NOMO-1 treated with DMSO at 0.1 percent for 48 hours (cell line): ENCODE results near the gene C10orf71.

Experiments used
- DNase-seq: peaks from one replicate; lab custom pipeline; 2025; ENCODE audit not compliant: unreplicated experiment; lab: John Stamatoyannopoulos, UW

The C10orf71 gene

GRCh38 chr10:49313501-49314070 is 14.6 kb downstream of the C10orf71 start:
- no peak for DNase-seq

- no peak for DNase-seq
Observed at GRCh38 chr10:49314806-49315205, 15.8 kb downstream of the C10orf71 start.

- DNase-seq: no peak
Observed at GRCh38 chr10:49318028-49318427, 19.1 kb downstream of the C10orf71 start.

- no peak for DNase-seq
Observed at GRCh38 chr10:49318755-49319154, 19.8 kb downstream of the C10orf71 start.

- no peak for DNase-seq
Observed at GRCh38 chr10:49319206-49319605, 20.2 kb downstream of the C10orf71 start.

GRCh38 chr10:49320191-49320590 is 21.2 kb downstream of the C10orf71 start:
- DNase-seq: no peak

- DNase-seq: no peak
Observed at GRCh38 chr10:49321021-49321420, 22.1 kb downstream of the C10orf71 start.

- no peak for DNase-seq
Observed at GRCh38 chr10:49322371-49323170, 23.6 kb downstream of the C10orf71 start.

- DNase-seq: no peak
Observed at GRCh38 chr10:49323171-49323895, 24.4 kb downstream of the C10orf71 start.

GRCh38 chr10:49323896-49324270 is 24.9 kb downstream of the C10orf71 start:
- DNase-seq: no peak

GRCh38 chr10:49324711-49325110 is 25.7 kb downstream of the C10orf71 start:
- peak; percentile 1 for DNase-seq

- DNase-seq: no peak
Observed at GRCh38 chr10:49325131-49325915, 26.4 kb downstream of the C10orf71 start.

- DNase-seq: no peak
Observed at GRCh38 chr10:49325916-49326783, 27.2 kb downstream of the C10orf71 start.

- DNase-seq: no peak
Observed at GRCh38 chr10:49327036-49327813, 28.3 kb downstream of the C10orf71 start.

- DNase-seq: no peak
Observed at GRCh38 chr10:49328401-49329145, 29.6 kb downstream of the C10orf71 start.

- DNase-seq: peak; percentile 46
Observed at GRCh38 chr10:49329146-49329505, 30.2 kb downstream of the C10orf71 start.

- DNase-seq: no peak
Observed at GRCh38 chr10:49330127-49330665, 31.2 kb downstream of the C10orf71 start.

GRCh38 chr10:49331431-49331830 is 32.5 kb downstream of the C10orf71 start:
- no peak for DNase-seq

- no peak for DNase-seq
Observed at GRCh38 chr10:49332333-49332732, 33.4 kb downstream of the C10orf71 start.
